ENCODE measurements around the gene PRPF40A.

The PRPF40A gene

GRCh38 chr2:152618193-152618564 is 99.1 kb downstream of the PRPF40A start:
- DNase-seq (ENCODE audit: low spot score): no peak

DNA sequence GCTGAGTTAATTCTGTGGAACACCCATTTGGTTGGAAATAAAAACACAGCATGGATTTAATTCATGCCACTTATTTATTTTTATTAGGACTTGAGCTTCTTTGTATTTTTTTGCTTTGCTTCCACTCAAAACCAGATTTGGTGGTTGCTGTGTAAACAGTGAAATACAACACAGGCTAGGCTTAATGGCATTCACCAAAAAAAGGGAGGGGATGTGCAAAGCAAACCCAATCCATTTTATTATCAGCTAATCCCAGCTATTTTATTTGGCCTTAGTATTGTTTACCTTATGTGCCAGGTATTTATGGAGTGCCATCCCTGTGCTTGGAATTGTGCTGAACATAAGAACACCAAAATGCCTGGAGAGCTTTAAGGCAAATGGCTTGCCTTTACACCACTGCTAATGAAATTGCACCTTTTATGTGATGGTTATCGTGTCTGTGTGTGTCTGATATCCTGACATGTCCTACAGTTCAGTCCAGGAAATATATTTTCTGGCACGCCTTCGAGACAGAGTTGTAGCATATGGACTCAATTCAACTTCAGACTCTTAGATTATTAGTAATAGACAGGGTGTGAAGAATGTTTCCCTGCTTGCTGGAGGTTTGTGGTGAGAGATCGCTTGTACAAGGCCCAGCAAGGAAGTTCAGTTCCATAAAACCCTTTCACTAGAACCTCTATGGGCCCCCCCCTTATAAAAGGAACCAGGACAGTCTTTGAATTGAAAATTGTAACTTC is 99.6 kb downstream of the PRPF40A start:
- no peak for DNase-seq (ENCODE audit: low spot score)

GRCh38 chr2:152615177-152615576 is 102.1 kb downstream of the PRPF40A start:
- no peak for DNase-seq (ENCODE audit: low spot score)

- no peak for DNase-seq (ENCODE audit: low spot score)
Measured at GRCh38 chr2:152613235-152613634, 104.0 kb downstream of the PRPF40A start.

- DNase-seq (ENCODE audit: low spot score): no peak
Measured at GRCh38 chr2:152611458-152612231, 105.6 kb downstream of the PRPF40A start.

GRCh38 chr2:152609699-152610098 is 107.6 kb downstream of the PRPF40A start:
- DNase-seq (ENCODE audit: low spot score): no peak

DNA sequence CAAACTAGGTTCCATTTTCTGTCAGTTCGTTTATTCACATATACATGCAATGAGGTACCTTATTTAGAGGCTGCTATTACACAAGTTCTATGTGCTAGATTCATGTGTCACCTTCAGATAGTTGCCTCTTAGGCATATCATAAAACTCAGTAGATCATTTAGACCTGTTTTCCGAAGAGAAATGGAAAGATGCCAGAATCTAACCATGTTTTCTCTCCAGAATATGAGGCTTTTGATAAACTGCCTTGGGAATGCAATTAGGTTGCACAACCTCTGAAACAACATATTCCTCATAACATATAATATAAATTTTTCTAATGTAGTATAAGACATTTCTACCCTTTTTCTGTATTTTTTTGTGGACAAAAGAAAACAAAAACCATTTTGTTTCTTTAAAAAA is 108.1 kb downstream of the PRPF40A start:
- no peak for DNase-seq (ENCODE audit: low spot score)

DNA sequence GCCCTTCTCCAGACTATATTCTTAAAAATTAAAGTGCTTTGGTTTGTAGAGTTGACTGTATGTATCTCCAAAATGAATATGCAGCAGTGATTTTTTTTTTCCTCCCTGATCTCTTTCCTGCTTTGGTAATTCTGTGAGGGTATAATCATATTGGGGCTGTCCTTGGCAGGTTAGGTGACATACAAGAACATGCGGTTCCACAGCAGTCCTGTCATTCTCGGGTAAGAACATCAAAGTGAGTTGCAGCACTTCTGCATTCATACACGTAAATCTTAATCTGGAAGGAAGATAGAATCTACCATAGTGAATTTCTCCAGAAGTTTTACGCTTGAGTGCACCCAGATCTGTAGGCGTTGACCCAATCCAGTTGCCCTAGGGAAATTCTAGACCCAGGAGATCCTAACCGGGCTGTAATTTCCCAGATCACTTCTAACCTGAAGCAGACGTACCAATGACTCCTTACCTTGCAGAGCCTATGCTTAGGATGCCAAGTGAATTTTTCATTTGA is 109.4 kb downstream of the PRPF40A start:
- no peak for DNase-seq (ENCODE audit: low spot score)

DNA sequence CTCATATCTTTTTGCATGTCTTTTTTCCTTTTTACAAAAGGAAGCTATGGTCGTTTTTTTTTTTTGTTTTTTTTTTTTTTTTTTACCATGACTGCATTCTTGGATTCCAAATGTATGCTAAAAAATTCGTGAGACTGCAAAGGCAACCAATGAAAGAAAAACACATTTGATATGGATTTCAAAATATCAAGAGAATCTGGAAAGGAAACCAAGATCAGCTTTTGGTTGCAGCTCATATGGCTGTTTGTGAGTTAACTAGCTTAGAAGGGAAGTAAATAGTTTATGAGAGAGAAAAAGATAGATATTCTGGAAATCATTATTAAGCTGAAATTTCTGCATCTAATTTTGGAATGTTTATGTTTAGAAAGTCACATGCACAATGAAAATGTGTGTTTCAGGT is 110.3 kb downstream of the PRPF40A start:
- no peak for DNase-seq (ENCODE audit: low spot score)

DNA sequence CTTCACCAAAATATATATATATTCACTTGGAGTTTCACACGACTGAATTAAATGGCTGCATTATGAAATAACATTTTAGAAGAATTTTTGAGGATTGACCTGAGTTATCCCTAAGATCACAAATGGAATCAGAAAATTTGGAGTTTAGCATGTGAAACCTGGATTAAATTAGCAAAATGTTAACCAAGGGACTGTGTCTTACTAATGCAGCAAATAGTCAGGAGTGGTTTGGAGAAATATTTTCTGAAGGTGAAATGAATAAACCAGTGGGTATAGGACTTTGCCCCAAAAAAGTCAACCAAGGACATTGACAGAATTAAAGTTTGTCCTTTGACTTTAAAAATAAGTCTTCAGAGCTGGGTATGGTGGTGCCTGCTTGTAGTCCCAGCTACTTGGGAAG is 111.2 kb downstream of the PRPF40A start:
- no peak for DNase-seq (ENCODE audit: low spot score)

DNA sequence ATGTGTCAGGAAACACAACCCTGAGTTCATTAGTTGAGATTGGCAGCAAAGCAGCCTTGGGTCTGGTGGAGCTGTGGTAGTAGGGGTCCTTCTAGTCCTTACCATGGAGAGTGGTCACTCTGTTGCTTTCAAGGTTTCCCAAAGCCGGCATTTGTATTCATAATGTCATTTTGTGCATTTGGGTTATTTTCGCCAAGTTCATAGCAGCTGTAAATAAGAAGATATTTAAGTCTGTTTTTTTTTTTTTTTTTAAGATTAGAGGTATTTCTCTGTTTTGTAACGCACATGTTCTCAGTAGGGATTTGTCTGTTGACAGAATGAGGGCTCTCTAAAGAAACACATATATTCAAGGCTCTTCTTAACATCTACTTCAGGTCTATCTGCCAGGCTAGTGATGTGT is 114.1 kb downstream of the PRPF40A start:
- no peak for DNase-seq (ENCODE audit: low spot score)

DNA sequence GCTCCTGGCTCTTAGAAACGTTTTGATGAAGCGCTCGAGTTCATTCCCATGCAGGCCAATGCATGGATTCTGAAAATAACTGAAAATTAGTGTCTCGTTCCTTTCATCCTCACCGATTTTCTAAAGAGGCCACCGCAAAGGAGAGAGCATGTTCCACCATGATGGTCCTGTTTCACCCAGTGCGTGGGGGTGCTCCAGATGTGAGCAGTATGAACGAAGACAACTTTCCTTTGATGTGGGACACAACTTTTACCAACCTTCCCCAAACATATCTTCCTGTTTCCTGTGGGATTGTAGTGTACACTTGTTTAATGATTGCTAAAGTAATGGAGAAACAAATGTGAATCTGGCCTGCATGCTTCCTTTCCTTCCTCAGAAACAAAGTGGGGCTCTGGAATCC is 114.5 kb downstream of the PRPF40A start:
- no peak for DNase-seq (ENCODE audit: low spot score)

Measured in COLO829 (cell line).